ENCODE measurements around the gene SH2D2A.

The SH2D2A gene

DNA sequence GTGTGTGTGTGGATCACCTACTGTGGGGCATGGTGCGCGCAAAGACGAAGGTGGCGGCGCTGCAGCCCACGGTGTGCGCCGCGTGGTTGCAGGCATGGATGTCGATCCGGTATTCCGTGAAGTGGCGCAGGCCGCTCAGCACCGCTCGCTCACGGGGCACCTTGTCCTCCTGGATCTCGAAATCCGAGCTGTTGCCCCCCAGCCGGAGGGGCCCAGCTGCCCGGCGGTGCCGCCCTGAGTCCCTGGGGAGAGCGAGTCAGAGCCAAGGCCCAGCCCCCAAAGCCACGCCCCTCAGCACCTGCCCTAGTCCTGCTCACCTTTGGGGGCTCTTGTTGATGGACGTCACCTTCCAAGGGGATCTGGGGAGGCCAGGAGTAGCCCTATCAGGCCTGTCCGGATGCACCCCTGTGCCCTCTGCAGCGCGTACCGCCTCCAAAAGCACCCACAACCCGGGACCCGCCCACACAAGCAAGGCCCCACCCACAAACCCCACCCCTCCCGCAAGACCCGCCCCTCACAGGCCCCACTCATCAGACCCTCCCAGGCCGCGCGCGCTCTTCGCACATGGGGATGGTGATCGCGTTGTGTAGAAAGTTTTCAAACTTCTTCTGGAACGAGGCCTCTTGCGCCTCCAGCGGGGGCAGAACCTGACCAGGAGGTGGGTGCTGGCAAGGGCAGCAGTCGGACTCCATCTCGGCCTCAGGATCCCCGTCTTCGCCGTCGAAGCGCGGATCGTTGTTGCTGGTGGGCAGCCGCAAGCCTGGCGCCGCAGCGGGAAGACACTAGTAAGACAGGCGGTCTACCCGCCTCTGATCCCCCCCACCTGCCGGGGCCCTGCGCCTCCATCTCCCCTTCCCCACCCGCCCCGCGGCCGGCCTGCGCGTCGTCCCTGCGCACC lies 28.7 kb upstream of the SH2D2A start:
- no peak for TF ChIP-seq JUND (IDR thresholded peaks at IDR 0.05; ENCODE audit: low read depth)
- in situ Hi-C loops (cut with HindIII; ENCODE audit: low pct_unique_long_range_greater_than_20kb, low sequenced_read_pairs): no loop called here
- no peak for DNase-seq (ENCODE audit: low read depth in 1 of 2, low spot score in 1 of 2)

DNA sequence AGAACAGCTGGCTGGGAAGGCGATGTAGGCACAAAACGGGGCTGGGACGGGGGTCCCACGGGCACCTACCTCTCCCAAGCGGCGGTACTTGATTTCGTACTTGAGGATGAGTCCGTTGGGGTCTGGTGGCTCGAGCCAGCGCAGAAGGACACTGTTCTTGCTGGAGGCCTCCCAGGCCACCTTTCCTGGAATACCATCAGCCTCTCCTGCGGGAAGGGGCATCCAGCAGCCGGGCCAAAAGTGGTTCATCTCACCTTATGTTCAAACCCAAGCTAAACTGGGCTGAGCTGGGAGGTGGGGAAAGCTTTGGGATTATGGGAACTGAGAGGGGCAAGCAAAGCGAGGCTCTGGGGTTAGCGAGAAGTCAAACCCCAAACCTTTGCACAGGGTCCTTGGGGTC lies 28.0 kb upstream of the SH2D2A start:
- in situ Hi-C loops (cut with HindIII; ENCODE audit: low pct_unique_long_range_greater_than_20kb, low sequenced_read_pairs): no loop called here
- no peak for DNase-seq (ENCODE audit: low read depth in 1 of 2, low spot score in 1 of 2)
- TF ChIP-seq JUND (IDR thresholded peaks at IDR 0.05; ENCODE audit: low read depth): no peak

GRCh38 chr1:156844102-156844501 lies 27.5 kb upstream of the SH2D2A start:
- in situ Hi-C loops (cut with HindIII; ENCODE audit: low pct_unique_long_range_greater_than_20kb, low sequenced_read_pairs): no loop called here
- DNase-seq (ENCODE audit: low read depth in 1 of 2, low spot score in 1 of 2): no peak
- no peak for TF ChIP-seq JUND (IDR thresholded peaks at IDR 0.05; ENCODE audit: low read depth)

GRCh38 chr1:156842618-156843300 lies 26.1 kb upstream of the SH2D2A start:
- in situ Hi-C loops (cut with HindIII; ENCODE audit: low pct_unique_long_range_greater_than_20kb, low sequenced_read_pairs): no loop called here
- DNase-seq (ENCODE audit: low read depth in 1 of 2, low spot score in 1 of 2): no peak
- no peak for TF ChIP-seq JUND (IDR thresholded peaks at IDR 0.05; ENCODE audit: low read depth)

DNA sequence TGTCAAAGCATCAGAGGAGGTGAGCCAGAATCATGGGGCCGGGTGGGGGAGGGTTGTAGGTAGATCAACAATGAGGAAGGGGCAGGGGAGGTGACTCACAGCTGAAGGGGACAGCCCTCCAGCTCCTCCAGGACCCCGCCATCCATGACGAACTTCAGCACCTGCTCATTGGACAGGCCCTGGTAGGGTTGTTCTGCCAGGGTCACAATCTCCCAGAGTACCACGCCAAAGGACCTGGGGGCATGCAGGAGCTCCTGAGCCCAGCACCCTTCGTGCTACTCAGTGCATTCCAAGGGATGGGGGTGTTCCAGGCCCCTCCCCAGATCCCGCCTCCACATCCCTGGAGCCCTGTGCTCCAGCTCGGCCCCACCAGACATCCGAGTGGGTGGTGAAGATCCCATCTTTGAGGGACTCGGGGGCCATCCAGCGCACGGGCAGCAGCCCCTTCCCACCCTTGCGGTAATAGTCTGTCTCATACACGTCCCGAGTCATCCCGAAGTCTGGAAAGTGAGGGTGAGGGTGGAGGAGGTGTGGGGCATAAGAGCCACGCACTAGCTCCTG lies 24.7 kb upstream of the SH2D2A start:
- no peak for TF ChIP-seq JUND (IDR thresholded peaks at IDR 0.05; ENCODE audit: low read depth)
- DNase-seq (ENCODE audit: low read depth in 1 of 2, low spot score in 1 of 2): no peak
- in situ Hi-C loops (cut with HindIII; ENCODE audit: low pct_unique_long_range_greater_than_20kb, low sequenced_read_pairs): no loop called here

GRCh38 chr1:156840898-156841279 lies 24.2 kb upstream of the SH2D2A start:
- TF ChIP-seq JUND (IDR thresholded peaks at IDR 0.05; ENCODE audit: low read depth): no peak
- in situ Hi-C loops (cut with HindIII; ENCODE audit: low pct_unique_long_range_greater_than_20kb, low sequenced_read_pairs): no loop called here
- no peak for DNase-seq (ENCODE audit: low read depth in 1 of 2, low spot score in 1 of 2)

DNA sequence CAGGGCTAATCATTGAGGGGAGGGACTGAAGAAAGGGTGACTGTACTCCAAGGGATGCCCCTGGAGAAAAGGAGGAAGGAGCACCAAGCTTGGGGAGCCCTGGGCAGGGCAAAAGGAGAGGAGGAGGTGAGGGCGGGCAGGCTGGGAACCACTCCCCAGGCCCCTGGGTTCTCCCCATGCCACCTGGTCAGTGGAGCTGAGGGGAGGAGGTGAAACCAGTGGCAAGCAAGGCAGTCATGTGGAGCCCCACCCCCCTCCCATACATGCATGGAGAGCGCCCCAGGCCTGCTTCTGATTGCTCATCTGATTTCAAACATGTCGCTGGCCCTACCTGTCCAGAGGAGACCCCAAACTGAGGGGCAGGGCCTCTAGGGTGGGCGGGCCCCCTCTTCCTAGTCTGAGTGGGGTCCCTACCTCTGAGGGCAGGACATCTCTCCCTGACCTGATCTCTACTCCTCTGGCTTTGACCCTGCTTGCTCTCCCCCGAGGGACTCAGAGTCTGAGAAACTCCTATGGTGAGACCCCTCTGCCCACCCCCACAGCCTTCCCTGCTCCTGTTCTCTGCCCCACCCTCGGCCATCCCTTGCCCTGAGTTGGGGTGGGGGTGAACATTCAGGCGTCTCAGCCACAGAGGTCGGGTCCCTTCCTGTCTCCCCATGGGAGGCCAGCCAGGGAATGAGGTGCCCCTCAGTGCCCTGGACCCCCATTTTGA lies 23.7 kb upstream of the SH2D2A start:
- DNase-seq (ENCODE audit: low read depth in 1 of 2, low spot score in 1 of 2): no peak
- no peak for TF ChIP-seq JUND (IDR thresholded peaks at IDR 0.05; ENCODE audit: low read depth)
- in situ Hi-C loops (cut with HindIII; ENCODE audit: low pct_unique_long_range_greater_than_20kb, low sequenced_read_pairs): no loop called here

- no peak for TF ChIP-seq JUND (IDR thresholded peaks at IDR 0.05; ENCODE audit: low read depth)
- no peak for DNase-seq (ENCODE audit: low read depth in 1 of 2, low spot score in 1 of 2)
- in situ Hi-C loops (cut with HindIII; ENCODE audit: low pct_unique_long_range_greater_than_20kb, low sequenced_read_pairs): no loop called here
Measured at GRCh38 chr1:156839426-156840109, 22.9 kb upstream of the SH2D2A start.

DNA sequence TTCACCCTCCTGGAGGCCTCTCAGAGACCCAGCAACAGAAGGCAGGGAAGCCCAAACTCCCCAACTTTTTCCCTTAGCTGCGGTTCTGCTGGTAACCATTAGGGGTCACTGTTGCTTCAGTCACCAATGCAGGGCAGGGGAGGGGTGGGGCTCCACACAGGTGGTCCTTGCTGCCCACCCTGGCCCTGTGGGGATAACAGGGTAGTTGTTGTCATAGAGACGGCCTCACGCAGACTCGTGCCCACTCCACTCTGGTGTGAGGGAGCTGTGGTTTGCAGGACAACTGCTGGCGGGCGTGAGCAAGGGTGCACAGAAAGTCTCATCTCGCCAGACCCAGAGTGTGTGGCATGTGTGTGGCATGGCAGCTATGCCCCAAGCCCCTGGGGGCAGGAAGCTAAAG lies 22.3 kb upstream of the SH2D2A start:
- in situ Hi-C loops (cut with HindIII; ENCODE audit: low pct_unique_long_range_greater_than_20kb, low sequenced_read_pairs): no loop called here
- peak in 1 of 2 experiments; percentile 41 for DNase-seq (ENCODE audit: low read depth in 1 of 2, low spot score in 1 of 2)
- no peak for TF ChIP-seq JUND (IDR thresholded peaks at IDR 0.05; ENCODE audit: low read depth)

DNA sequence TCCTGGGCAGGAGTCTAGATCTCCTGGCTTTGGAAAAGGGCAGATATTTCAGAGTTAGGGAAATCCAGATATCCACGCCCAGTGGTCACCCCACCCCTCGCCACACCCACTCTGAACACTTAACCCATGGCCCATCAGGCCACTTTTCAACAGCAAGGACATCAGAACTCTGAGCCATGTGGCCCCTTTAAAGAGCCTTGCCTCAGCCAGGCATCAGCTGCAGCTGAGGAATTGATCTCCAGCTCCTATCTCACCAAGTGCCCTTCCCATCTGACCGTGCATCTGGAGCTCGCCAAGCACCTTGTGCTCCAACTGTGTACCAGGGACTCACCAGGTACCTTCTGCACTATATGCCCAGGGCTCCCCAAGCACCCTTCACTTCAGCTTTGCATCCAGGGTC lies 20.2 kb upstream of the SH2D2A start:
- in situ Hi-C loops (cut with HindIII; ENCODE audit: low pct_unique_long_range_greater_than_20kb, low sequenced_read_pairs): no loop called here
- TF ChIP-seq JUND (IDR thresholded peaks at IDR 0.05; ENCODE audit: low read depth): no peak
- DNase-seq (ENCODE audit: low read depth in 1 of 2, low spot score in 1 of 2): no peak

DNA sequence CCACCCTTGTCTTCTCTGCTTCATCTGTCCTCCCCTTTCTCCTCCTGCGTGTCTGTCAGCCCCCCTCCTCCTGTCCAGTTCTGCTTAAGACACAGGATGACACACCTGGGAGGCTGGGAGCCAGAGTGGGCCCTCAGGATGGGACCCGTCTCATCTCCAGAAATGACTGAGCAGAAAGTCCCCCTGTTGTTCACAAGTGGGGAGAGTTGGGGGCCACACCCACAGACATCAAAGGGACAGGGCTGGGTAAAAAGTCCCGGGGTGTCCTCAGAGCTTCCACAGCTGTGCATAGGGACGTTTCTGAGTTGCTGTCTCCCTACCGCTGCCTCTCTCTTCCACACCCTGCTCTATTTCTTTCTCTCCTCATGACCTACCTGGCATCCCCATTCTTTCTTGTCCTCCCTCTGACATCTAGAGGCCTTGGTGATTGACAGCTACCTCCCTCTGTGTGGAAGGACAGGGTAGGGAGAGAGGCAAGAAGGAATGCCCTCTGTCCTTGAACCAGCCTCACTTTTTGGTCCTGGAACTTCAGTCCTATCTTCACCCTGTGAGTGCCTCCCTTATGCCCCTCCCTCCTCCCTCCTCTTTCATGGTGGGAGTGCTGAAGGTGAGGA lies 19.5 kb upstream of the SH2D2A start:
- in situ Hi-C loops (cut with HindIII; ENCODE audit: low pct_unique_long_range_greater_than_20kb, low sequenced_read_pairs): no loop called here
- TF ChIP-seq JUND (IDR thresholded peaks at IDR 0.05; ENCODE audit: low read depth): no peak
- DNase-seq (ENCODE audit: low read depth in 1 of 2, low spot score in 1 of 2): no peak

DNA sequence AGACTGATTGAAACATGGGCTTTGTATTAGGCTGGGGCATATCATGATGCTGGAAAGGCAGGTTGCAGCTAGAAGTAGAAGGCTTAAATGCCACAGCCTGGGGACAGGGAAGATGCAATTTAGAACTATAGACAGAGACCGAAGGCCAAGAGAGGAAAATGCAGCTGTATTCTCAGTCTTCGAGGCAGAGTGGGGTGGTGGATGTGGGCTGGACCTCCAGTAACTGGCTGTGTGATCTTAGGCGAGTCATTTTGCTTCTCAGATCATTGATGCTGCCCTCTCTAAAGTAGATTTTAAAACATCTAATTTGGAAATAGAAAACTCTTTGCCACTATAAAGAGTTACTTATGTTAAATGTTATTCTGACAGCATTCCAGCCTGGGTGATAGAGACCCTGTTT lies 17.7 kb upstream of the SH2D2A start:
- in situ Hi-C loops (cut with HindIII; ENCODE audit: low pct_unique_long_range_greater_than_20kb, low sequenced_read_pairs): no loop called here
- no peak for DNase-seq (ENCODE audit: low read depth in 1 of 2, low spot score in 1 of 2)
- no peak for TF ChIP-seq JUND (IDR thresholded peaks at IDR 0.05; ENCODE audit: low read depth)

Data from T47D (cell line).